ENCODE results near the gene ELFN1.
"Not testable (repeated sequence)": the region's sequence is repeated elsewhere in the genome, so short reads cannot be mapped to it uniquely, and the experiment has no call there.

Gene ELFN1

GRCh38 chr7:1716263-1717094, 46.4 kb downstream of the ELFN1 start:
- CTCF ChIA-PET = interaction anchor here (0.6 kb wide), 1 partner anchor 32 kb away, joined by 5 read pairs; no protein-coding TSS in a partner anchor
- H3K27ac ChIP-seq = no peak overlapping the region
- POLR2A ChIA-PET (ENCODE audit: low non-redundant PET) = no interaction called here
- no peak for TF ChIP-seq CTCF (conservative IDR thresholded peaks at IDR 0.05; ENCODE audit: low read depth)
- peak; percentile 52 for DNase-seq (ENCODE audit: low spot score)

GRCh38 chr7:1717095-1717483, 47.0 kb downstream of the ELFN1 start:
- no peak overlapping the region for H3K27ac ChIP-seq
- no peak for TF ChIP-seq CTCF (conservative IDR thresholded peaks at IDR 0.05; ENCODE audit: low read depth)
- ChIA-PET CTCF (no interaction called here), POLR2A (ENCODE audit: low non-redundant PET) (no interaction called here)
- DNase-seq (ENCODE audit: low spot score) = no peak

DNA sequence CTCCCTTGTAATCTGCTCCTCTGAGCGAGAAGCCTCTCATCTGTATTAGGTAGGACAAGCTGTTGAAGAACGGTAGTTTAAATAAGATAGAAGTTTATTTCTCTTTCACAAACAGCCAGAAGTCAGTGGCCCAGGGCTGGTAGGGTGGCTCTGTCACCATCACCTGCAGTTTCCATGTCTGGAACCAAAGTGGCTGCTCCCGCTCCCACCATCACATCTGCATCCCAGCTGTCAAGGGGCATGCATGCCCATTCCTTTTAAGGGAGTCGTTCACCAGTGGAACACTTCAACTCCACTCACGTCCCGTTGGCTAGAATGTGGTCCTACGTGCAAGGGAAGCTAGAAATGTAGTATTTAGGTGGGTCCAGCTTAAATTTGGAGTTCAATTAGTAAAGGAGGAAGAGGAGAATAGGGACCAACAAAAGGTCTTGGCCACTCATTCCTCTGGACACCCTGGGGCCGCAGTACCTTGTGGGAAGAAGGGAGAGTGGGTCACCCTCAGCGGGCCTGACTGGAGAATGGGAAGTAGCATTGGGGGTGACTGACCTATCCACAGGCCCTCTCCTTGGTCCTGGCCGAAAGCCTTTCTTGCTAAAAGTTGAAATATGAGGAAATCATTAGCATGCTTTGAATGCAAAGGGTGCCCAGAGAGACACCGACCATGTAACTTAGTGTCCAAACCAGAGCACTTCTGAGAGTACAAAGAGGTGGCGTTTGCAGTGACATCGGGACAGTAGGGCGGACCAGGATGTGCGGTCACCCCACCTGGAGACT, 48.0 kb downstream of the ELFN1 start:
- ChIA-PET POLR2A (ENCODE audit: low non-redundant PET) (no interaction called here), CTCF (interaction anchor here (0.6 kb wide), 1 partner anchor 56 kb away, joined by 3 read pairs; no protein-coding TSS in a partner anchor)
- no peak overlapping the region for H3K27ac ChIP-seq
- no peak for DNase-seq (ENCODE audit: low spot score)
- no peak for TF ChIP-seq CTCF (conservative IDR thresholded peaks at IDR 0.05; ENCODE audit: low read depth)

DNA sequence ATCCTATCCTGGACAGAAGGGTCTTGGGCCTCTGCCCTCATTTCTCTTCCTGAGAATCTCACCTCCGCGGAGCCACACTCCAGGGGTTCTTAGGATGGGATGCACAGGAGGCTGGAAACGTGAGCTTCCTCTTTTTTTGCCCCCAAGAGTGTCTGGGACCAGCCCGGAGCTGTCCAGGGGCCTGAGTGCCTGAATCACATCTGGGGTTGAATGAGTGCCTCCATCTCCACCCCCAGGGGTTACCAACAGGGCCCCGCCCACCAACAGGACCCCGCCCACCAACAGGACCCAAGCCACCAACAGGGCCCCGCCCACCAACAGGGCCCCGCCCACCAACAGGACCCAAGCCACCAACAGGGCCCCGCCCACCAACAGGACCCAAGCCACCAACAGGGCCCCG, 48.8 kb downstream of the ELFN1 start:
- POLR2A ChIA-PET (ENCODE audit: low non-redundant PET); DNase-seq (ENCODE audit: low spot score); H3K27ac ChIP-seq; CTCF ChIA-PET: not testable (repeated sequence)

DNA sequence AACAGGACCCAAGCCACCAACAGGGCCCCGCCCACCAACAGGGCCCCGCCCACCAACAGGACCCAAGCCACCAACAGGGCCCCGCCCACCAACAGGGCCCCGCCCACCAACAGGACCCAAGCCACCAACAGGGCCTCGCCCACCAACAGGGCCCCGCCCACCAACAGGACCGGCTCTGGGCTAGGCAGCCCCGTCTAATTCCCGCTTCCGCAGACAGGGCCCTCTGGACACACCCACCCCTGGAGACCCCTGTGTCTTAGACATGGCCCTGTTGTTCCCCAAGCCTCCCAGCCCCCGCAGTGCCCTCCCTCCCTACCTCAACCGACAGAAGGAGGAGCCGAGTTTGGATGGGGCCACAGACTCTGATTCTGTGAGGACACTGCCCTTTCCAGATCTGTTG, 49.2 kb downstream of the ELFN1 start:
- DNase-seq (ENCODE audit: low spot score); POLR2A ChIA-PET (ENCODE audit: low non-redundant PET); CTCF ChIA-PET: not testable (repeated sequence)
- peak overlapping the region; percentile 50 for H3K27ac ChIP-seq

- ChIA-PET POLR2A (ENCODE audit: low non-redundant PET) (no interaction called here), CTCF (no interaction called here)
- peak overlapping the region; percentile 50 for H3K27ac ChIP-seq
- no peak for DNase-seq (ENCODE audit: low spot score)
- no peak for TF ChIP-seq CTCF (conservative IDR thresholded peaks at IDR 0.05; ENCODE audit: low read depth)
Measured at GRCh38 chr7:1719913-1720312, 49.8 kb downstream of the ELFN1 start.

- TF ChIP-seq CTCF (conservative IDR thresholded peaks at IDR 0.05; ENCODE audit: low read depth) = no peak
- peak overlapping the region; percentile 50 for H3K27ac ChIP-seq
- POLR2A ChIA-PET (ENCODE audit: low non-redundant PET) = no interaction called here
- no peak for DNase-seq (ENCODE audit: low spot score)
- CTCF ChIA-PET = interaction anchor here (1.1 kb wide), 1 partner anchor 212 kb away, joined by 3 read pairs; no protein-coding TSS in a partner anchor
Measured at GRCh38 chr7:1720326-1720725, 50.2 kb downstream of the ELFN1 start.

Data from RWPE1 (cell line).